CD4-positive, alpha-beta T cell treated with Interleukin-1 beta for 1 hour (primary cell): ENCODE results near the gene ACBD4.

Experiments used
- DNase-seq, 2 donors: peaks; one replicate each; pipeline ENCODE4 v3.0.0-alpha.2; 2020 to 2022

Gene ACBD4, protein sequence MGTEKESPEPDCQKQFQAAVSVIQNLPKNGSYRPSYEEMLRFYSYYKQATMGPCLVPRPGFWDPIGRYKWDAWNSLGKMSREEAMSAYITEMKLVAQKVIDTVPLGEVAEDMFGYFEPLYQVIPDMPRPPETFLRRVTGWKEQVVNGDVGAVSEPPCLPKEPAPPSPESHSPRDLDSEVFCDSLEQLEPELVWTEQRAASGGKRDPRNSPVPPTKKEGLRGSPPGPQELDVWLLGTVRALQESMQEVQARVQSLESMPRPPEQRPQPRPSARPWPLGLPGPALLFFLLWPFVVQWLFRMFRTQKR

DNA sequence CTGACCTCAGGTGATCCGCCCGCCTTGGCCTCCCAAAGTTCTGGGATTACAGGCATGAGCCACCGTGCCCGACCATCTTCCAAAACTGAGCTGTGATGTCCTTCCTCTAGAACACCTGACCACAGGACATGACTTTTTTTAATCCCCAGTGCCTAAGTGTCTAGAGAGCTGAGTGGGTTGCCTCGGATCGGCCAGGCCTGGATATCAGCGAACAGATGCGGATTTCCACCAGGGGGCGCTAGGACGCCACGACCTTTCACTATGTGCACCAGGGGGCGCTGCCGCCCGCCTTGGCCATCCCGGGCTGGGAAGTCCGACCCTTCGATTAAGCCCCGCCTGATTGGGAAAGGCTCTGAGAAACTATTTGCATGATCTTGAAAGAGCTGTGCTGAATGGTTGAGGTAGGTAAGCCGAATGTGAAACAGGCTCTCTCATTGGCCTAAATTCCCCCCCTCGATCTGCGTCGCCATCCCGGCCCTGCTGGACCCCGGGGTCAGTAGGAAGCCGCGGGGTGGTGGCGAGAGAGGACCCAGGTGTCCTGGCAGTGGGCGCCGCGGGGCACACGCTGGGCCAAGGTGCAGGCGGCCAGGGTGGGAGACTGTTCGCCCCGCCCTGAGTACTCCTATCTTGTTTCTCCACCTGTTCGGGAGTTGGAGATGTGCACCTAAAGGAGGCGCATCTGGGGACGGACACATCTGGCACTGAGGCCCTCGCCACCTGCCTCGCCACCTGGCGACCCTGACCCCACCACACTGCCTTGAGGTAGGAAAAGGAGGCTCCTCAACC lies at the start of gene ACBD4:
TSS of gene ACBD4 (plus strand) at position 496 of the 786 bp plus-strand sequence. CDS start 458 bp downstream, outside the sequence.
- peak; percentile 95 to 98 for DNase-seq

DNA sequence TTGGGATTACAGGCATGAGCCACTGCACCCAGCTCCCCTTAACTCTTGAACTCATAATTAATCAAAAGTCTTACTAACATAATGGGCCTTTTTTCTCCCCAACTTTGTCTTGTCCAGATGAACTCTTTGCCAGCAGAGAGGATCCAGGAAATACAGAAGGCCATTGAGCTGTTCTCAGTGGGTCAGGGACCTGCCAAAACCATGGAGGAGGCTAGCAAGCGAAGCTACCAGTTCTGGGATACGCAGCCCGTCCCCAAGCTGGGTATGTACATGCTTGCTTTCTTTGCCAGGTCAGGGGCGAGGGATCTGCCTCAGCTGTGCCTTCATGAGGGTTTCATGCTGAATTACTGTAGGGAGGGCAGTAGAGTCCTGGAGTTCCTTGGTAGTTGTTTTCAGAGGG lies 49.1 kb upstream of the ACBD4 start:
- no peak for DNase-seq

DNA sequence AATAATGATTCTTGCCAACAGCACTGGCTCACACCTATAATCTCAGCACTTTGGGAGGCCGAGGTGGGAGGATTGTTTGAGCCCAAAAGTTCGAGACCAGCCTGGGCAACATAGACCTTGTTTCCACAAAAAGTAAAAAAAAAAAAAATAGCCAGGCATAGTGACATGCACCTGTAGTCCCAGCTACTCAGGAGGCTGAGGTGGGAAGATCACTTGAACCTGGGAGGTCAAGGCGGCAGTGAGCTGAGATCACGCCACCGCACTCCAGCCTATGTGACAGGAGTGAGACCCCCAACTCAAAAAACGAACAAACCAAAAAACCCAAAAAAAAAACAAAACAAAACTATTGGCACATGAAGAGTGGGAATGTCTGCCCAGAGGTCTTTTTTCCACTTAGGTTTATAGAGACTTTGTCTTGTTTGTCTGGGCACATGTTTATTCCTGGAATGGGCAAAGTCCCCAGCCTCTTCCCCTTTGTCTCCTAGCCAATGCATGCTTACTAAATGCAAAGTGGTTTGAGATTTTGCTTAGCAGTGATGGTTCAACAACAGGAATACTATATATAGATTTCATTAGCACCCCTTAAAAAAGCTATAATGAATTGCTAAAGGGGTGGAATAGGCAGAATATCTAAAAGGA lies 48.5 kb upstream of the ACBD4 start:
- DNase-seq, result no peak

DNA sequence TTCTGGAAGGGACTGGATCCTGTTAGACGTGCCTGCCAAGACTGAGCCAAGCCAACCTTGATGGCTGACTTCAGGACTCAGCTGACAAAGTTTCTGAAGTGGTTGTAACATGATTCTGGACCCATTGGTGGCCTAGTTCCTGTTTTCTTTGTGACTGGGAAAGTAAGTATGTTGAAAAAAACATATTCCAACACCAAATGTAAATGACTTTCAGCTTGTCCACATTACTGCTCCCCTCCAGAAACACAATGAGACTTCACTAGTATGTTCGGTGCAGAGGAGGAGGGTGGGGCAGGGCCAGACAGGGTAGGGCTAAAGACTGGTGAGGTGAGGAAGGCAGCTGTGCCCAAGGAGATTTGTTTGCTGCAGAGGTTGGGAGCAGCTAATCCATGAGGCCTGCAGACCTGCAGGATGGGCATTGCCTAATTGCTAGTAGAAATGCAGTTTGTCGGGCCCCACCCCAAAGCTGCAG lies 47.9 kb upstream of the ACBD4 start:
- DNase-seq, result no peak

DNA sequence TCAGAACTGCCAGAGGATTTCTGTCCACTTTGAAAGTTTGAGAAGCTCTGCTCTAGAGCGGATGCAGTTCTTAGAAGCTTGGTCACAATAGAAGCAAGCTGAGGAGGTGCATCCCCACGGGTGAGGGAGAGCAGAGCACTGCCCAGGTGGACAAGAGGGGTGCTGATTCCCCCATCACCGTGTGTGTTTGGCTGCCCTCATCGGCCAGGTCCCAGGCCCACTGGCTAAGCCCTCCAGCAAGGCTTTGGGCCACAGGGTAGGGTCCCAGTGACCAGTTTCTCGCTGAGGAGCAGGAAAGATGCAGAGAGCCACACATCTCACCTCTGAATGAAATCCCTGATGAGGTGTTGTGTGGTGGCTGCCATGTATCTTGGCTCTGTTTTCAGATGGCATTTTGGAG lies 47.5 kb upstream of the ACBD4 start:
- DNase-seq, result no peak

DNA sequence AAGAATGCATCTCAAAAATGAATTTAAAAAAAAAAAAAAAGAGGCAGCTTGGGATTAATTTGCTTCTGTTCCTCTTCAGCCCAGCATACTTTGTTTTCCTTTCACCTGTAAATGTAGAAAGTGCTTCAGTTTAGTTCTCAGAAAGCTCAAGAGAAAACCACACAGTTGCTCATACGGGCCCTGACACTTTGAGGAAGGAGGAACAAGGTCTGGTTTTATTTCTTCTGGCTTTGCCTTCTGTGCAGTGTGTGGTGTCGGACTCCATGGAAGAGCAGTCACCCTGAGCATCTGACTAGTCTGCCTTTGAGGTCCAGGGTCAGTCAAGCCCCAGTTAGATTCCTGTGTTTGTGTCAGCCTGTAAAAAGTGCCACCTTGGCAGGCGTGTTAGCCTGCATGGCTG lies 46.7 kb upstream of the ACBD4 start:
- no peak for DNase-seq

DNA sequence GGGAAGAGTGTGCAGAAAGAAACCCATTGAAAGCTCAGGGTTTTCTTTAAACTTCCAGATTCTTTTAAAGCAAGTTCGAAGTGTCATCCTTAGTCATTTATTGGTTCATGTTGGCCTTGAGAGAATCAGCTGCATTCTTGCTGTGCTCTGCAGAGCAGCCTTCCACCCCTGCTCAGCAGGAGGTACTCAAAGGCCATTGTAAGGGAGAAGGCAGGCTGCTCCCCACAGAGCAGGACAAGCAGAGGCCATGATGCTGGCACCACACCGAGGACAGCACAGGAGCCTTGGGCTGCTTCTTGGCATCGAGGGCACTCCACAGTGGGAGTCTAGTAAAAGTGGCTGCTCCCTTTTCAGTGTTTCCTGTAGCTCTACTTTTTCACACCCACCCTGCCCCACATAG lies 44.8 kb upstream of the ACBD4 start:
- no peak for DNase-seq

DNA sequence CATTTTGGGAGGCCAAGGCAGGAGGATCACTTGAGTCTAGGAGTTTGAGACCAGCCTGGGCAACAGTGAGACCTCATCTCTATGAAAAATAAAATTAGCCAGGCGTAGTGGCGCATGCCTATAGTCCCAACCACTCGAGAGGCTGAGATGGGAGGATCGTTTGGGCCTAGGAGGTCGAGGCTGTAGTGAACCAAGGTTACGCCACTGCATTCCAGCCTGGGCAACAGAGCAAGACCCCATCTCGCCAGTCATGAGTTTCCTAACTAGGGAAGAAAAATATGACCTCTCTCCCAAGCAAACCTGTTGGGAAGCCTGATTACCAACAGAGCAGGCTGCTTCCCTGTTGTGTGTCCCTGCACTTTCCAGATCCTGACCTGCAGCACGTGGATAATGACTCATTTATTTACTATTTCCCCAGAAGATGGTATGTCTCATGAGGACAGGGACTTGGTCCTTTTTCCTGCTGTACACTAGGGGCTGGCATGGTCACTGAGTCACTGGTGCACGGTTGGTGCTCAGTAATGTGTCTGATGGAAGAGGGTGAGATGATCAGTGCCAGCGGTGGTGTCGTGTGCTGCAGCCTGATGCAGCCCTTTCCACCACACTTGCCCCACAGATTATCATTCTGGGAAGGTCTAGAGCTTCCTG lies 43.6 kb upstream of the ACBD4 start:
- no peak for DNase-seq

DNA sequence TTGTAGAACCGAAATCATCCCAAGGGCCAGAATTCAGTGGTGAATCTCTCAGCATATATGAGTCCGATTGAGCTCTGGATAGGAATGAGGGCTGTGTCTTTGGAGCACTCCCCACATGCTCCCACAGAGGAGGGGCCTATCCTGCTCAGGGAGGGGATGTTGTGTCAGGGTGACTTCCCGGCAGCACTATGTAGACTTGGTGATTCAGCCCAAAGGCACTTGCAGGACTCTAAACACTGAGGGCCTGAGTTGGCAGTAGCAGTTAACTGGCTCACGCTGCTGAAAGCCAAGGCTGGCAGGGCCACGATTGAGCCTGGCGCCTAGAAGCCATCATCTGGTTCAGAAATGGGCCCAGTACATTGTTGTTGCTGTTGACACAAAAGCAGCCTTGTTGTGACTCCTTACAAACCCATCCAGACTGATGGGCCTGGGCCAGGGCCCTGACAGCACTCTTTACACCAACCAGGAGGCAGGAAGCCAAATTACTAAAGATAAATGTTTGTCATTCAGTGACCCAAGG lies 42.5 kb upstream of the ACBD4 start:
- DNase-seq, result no peak

DNA sequence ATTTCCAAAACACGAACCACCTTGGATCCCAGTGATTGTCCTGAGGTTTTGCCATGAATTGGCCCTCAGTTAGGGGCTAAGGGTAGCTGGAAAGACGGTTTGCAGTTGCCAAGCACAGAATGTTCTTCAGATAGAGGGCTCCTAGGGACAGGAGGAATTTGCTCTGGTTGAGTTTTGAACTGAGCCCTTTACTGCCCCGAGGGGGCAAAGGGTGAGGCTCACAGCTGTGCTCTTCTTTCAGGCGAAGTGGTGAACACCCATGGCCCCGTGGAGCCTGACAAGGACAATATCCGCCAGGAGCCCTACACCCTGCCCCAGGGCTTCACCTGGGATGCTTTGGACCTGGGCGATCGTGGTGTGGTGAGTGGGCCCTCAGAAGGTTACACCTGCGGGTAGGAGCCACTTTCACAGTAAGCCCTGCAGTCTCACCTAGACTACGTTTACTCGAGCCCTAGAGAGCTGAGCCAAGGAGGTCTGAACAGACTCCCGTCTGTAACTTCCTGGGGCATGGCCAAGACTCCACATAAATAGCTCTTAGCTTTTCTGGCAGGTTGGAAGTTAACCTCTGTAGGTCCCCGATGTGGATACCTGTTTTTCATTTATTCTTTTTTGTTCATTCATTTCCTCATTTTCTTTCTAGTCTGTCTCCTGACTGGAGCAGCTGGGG lies 41.9 kb upstream of the ACBD4 start:
- DNase-seq, result no peak

DNA sequence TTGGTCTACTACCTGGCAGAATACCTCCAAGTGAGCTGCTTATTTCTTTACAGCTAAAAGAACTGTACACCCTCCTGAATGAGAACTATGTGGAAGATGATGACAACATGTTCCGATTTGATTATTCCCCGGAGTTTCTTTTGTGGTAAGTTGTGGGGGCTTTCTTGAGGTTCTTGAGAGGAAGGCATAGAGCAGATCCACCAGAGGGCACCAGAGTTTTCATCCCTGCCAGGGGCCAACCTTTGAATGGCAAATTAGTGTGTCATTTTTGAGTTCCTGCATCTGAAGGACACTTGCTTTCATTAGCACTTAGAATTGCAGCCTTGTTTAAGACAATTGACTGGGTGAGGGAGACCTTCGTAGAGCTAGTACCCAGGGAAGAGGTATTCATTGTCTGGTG lies 39.3 kb upstream of the ACBD4 start:
- no peak for DNase-seq

DNA sequence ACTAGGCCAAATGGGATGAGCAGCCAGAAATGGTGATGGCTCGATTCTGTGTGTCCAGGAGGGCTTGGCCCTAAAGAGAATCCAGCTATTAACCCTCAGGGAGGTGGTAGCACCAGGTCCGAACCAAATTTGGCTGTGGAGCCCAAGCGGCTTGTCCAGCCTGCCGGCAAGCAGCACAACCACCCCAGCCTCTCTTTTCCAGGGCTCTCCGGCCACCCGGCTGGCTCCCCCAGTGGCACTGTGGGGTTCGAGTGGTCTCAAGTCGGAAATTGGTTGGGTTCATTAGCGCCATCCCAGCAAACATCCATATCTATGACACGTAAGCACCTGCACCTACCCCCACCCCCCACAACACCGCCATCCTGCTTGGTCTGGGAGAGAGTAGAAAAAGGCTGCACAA lies 38.6 kb upstream of the ACBD4 start:
- DNase-seq, result no peak

DNA sequence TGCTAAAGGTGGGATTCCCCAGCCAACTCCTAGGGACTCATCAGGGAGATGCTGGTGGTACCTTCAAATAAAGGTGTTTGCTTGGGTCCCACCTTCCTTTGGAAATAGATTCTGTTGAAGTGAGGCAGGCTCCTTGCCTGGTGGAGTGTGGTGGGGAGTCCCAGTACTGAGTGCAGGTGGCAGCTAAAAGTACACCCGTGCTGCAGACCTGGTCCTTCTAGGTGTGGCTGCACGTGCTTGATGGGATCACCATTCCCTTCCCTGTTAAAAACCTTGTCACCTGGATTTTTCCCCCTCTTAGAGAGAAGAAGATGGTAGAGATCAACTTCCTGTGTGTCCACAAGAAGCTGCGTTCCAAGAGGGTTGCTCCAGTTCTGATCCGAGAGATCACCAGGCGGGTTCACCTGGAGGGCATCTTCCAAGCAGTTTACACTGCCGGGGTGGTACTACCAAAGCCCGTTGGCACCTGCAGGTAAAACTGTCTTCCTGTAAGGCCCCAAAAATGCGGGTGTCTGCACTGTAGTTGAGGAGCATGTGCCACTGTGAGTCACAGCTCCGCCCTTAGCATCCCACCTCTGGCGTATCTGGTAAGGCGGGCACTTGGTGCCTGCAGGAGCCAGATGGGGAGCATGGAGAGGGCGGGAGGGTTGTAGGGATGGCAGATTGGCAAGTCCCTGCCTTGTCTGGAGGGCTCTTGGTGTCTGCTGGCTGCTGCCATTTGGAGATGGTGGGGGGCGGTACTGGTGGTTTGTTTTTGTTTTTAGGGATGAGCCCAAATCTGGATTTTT lies 37.2 kb upstream of the ACBD4 start:
- DNase-seq, result no peak

DNA sequence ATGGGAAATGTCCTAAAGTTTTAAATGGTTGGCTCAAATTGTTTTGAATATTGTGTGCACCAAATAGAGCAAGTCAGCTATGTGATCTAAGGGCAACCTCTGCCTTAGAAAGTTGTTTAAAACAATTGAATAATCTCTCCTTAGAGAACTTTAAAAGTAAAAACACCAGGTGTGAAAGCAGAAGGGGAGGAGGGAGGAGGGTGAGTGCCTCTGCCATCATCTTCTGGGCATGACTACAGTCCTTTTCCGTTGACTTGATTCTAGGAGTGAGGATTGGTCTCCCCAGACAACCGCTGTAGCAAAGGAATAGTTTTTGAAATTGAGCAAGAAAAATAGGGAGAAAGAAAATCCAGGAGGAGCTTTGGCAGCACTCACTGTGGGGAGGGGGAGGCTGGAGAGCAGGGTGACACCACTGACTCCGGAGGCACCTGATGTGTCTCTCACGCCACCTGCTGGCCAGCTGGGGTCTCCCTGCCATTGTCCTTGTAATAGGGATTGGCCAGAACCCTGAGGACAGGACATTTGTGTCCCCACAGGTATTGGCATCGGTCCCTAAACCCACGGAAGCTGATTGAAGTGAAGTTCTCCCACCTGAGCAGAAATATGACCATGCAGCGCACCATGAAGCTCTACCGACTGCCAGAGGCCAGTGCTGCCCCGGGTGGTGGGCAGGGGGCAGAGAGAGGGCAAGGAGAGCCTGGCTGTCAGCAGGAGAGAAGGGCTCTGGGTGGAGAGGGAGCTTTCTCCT lies 36.4 kb upstream of the ACBD4 start:
- peak; percentile 72 to 73 for DNase-seq

DNA sequence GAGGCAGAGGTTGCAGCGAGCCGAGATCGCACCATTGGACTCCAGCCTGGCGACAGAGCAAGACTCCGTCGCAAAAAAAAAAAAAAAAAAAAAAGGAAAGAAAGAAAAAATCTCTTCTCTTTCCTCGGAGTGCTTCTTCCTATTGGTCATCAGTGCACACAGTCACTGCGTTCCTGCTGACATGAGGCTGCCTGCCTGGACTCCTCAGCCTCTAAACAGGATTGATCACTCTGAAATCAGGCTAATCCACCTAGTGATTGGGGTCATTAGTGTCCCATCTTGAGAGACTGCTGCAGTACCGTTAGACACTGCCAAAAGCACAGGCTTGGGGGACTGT lies 34.0 kb upstream of the ACBD4 start:
- no peak for DNase-seq

DNA sequence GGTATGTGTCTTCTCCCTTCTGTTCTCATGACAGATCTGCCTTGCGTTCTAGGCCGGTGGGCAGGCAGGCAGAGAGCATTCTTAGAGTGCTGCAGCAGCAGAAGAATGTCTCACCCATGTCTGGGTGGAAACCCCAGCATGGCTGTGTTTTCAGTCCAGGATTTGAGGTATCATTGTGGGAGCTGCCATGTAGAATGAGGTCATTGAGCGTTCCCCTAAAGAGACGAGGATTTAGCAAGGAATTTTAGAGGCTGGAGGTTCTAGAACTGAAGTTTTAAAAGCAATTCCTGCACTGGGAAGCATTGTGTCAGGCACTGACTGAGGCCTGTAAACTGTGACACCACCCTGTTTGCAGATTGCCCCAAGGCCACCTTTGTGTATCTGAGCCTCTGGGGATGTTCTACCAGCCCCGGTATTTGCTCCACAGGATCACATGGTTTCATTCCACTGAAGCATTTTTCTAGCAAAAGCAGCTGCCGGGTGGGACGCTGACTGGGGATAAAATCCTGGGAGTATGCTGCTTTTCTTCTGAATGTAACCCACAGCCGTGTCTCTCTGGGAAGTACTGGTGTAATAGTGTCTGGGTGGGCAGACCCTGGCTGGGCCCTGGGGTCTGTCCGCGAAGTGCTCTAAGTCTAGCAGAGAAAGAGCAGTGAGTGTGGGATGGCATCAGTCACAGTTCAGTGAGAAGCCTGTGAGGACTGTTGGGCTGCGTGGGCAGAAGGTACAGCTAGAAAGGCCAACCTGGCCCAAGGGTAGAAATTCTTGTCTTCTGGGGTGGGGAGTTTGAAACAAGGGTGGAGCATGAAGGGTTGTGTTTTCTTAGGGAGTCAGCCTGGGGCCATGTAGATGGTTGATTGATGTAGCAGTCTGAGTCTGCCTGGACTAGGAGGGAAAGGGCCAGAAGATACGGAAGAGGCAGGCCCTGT lies 33.3 kb upstream of the ACBD4 start:
- DNase-seq, result no peak

DNA sequence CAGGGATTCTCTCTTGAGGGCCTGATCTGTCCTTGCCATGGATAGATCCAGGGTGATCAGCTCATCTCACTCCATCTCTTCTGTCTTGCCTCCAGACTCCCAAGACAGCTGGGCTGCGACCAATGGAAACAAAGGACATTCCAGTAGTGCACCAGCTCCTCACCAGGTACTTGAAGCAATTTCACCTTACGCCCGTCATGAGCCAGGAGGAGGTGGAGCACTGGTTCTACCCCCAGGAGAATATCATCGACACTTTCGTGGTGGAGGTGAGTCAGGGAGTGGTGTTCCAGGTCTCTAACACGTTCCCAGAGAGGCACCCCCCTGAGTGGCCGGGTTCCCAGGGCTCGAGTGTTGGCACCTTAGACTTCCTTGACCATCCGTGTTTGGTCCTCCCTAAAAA lies 32.6 kb upstream of the ACBD4 start:
- no peak for DNase-seq

DNA sequence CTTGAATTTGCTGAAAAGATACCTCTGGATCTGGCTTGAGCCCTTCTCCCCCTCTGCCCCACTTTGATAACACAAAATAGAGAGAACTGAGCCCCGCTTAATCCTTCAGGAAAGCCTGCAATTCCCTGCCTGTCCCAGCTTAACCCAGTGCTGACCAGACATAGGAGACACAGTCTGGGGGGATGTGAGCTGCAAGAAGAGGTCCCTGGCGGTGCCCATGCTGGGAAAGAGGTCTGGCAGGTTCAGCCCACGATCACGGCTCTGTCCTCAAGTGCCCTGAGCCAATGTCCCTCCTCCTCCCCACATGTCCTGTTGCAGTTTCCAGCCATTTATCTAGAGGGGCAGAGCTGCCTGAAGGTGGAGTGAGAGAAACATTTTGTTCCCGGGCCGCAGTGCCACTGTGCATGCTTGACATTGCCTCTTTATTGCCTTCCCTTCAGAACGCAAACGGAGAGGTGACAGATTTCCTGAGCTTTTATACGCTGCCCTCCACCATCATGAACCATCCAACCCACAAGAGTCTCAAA lies 32.2 kb upstream of the ACBD4 start:
- DNase-seq, result no peak

DNA sequence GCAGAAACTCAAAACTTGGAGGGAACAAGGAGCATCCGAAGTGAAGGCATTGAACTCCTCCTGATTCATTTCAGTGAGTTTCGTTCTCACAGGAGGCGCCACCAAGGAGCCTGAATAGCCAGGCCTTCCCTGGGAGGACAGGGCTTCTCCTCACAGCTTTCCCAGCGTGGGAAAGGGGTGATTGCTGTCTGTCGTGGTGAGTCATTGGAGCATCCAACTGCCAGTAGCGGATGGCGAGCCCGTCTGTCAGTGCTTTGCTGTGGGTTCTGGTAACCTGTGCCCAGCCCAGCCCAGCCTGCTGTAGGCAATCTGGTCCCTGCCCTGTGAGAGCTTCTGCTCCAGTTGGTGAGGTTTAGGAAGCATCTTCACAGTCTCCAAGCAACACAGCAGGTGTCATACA lies 31.5 kb upstream of the ACBD4 start:
- no peak for DNase-seq

DNA sequence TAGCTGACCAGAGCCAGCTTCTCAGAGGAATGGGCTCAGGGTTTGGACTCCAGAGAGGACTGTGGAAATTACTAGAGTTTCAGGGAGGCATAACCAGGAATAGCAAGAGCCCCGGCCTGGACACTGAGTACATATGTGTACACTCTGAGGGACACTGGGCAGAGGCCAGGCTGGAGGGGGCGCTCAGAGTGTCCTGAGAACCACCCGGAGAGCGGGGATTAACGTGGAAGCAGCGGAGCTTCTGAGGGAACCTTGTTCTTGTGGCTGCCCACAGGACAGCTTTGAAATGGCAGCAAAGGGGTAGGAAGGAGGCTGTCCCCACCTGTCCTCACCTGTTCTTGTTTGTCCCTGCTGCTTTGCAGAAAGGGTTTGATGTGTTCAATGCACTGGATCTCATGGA lies 31.0 kb upstream of the ACBD4 start:
- DNase-seq, result no peak
